CD4-positive, alpha-beta memory T cell (primary cell): ENCODE results near the gene EPS8L3. TPM values are rescaled to one million over a fixed set of nuclear protein-coding genes. Genes with fewer than 3 reads are reported as not detected.
A peak's percentile ranks its signal among the peaks of the same experiment; 100 is the strongest.

ENCODE experiments used
- CTCF ChIA-PET: fragments of 350-600 bp; sonication (Branson Sonifier 250); formaldehyde crosslinking; loops from one replicate; lab custom pipeline; 2021; ENCODE audit warnings: inconsistent platforms; ENCODE audit not compliant: partially characterized antibody; lab: Charles Lee
- POLR2A ChIA-PET: fragments of 350-600 bp; sonication (Branson Sonifier 250); formaldehyde crosslinking; loops from one replicate; lab custom pipeline; 2021; ENCODE audit not compliant: partially characterized antibody; lab: Charles Lee
- DNase-seq, 5 donors: peaks; one replicate each; pipeline versions ENCODE4 v3.0.0 to v3.0.0-alpha.2; 2020 to 2022; ENCODE audit warnings: mixed read lengths in 1 of 5
- H3K27ac ChIP-seq: one replicate; pipeline ENCODE4 v1.7.0; 2013; ENCODE audit warnings: low read depth, low read length
- H3K27me3 ChIP-seq: 2 replicates; pipeline ENCODE4 v1.7.0; 2013; ENCODE audit warnings: mild to moderate bottlenecking, low read length, moderate library complexity; ENCODE audit not compliant: insufficient read depth
- H3K36me3 ChIP-seq: 2 replicates; pipeline ENCODE4 v1.7.0; 2013; ENCODE audit warnings: mild to moderate bottlenecking, low read length, moderate library complexity; ENCODE audit not compliant: insufficient read depth
- H3K4me1 ChIP-seq: 2 replicates; pipeline ENCODE4 v1.7.0; 2013; ENCODE audit warnings: mild to moderate bottlenecking, low read length, moderate library complexity; ENCODE audit not compliant: insufficient read depth
- H3K4me3 ChIP-seq, 2 donors: one replicate each; pipeline ENCODE4 v1.7.0; 2013; ENCODE audit warnings: low read length in 2 of 2, mild to moderate bottlenecking in 1 of 2
- H3K9me3 ChIP-seq, 2 donors: one replicate each; pipeline ENCODE4 v1.7.0; 2013; ENCODE audit warnings: low read length in 2 of 2, control low read depth in 1 of 2; ENCODE audit not compliant: control insufficient read depth in 1 of 2
- H3K27ac Mint-ChIP-seq, 7 donors: one replicate each; pipeline ENCODE4 v1.8.0; 2020 to 2021; ENCODE audit warnings: mixed read lengths in 7 of 7, mild to moderate bottlenecking in 6 of 7, inconsistent platforms in 3 of 7, moderate library complexity in 3 of 7
- H3K27me3 Mint-ChIP-seq, 2 donors: one replicate each; pipeline ENCODE4 v1.8.0; 2020 to 2021; ENCODE audit warnings: mixed read lengths in 2 of 2
- H3K36me3 Mint-ChIP-seq, 2 donors: one replicate each; pipeline ENCODE4 v1.8.0; 2020 to 2021; ENCODE audit warnings: mixed read lengths in 2 of 2, inconsistent platforms in 1 of 2, mild to moderate bottlenecking in 1 of 2
- H3K4me1 Mint-ChIP-seq, 4 donors: one replicate each; pipeline ENCODE4 v1.8.0; 2020 to 2021; ENCODE audit warnings: mixed read lengths in 4 of 4, mild to moderate bottlenecking in 1 of 4
- H3K4me3 Mint-ChIP-seq, 8 donors: one replicate each; pipeline ENCODE4 v1.8.0; 2020 to 2021; ENCODE audit warnings: mixed read lengths in 8 of 8, mild to moderate bottlenecking in 7 of 8, moderate library complexity in 6 of 8, inconsistent platforms in 3 of 8
- H3K9me3 Mint-ChIP-seq, 8 donors: one replicate each; pipeline ENCODE4 v1.8.0; 2020 to 2021; ENCODE audit warnings: mixed read lengths in 8 of 8, mild to moderate bottlenecking in 5 of 8, inconsistent platforms in 3 of 8, moderate library complexity in 1 of 8
- intact Hi-C: fragments of 100-400 bp; cut with micrococcal nuclease; formaldehyde crosslinking; loops from one replicate; pipeline ENCODE4 v1.15.1; 2023
- polyA plus RNA-seq, 2 donors: library from polyadenylated mRNA; unstranded; fragments of 300-500 nt; fragmentation: Illumina TruSeq; gene quantifications; one replicate each; pipeline ENCODE4 v1.2.3, GENCODE V29; 2021
- total RNA-seq, 2 experiments: library from RNA; stranded (reverse); gene quantifications; one replicate each; pipeline ENCODE4 v1.2.3, GENCODE V29; 2021

Gene EPS8L3
- total and polyA plus RNA-seq, 4 experiments from 2014 or later: not detected

DNA sequence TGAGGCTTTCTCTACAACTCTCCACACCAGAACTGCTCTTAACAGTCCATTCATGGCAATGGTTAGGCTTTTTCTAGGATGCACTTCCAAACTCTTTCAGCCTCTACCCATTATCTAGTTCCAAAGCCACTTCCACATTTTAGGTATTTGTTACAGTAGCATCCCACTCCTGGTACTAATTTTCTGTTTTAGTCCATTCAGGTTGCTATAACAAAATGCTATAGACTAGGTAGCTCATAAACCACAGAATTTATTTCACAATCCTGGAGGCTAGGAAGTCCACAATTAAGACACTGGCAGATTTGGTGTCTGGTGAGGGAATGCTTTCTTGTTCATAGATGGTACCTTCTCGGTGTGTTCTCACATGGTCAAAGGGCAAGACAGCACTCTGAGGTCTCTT lies 17.3 kb upstream of the EPS8L3 start:
- CTCF ChIA-PET: interaction anchor here (4.4 to 27.8 kb wide), 3 partner anchors 10 to 201 kb away, joined by 23 to 864 read pairs (median 394); partner anchors contain the start of gene AHCYL1
- POLR2A ChIA-PET: interaction anchor here (1.4 to 1.8 kb wide), 2 partner anchors 10 to 204 kb away, joined by 5 to 8 read pairs; partner anchors contain the start of gene AHCYL1
- no peak overlapping the region for H3K4me3 ChIP-seq

GRCh38 chr1:109777980-109778625 lies 14.4 kb upstream of the EPS8L3 start:
- H3K27ac Mint-ChIP-seq: no peak overlapping the region
- peaks cover 0 to 3% of the 10 kb centered on the region in 2 donors for H3K27me3 Mint-ChIP-seq
- Histone ChIP-seq H3K27ac (no peak overlapping the region), H3K4me1 (peaks cover 6% of the 10 kb centered on the region), H3K4me3 (no peak overlapping the region), H3K36me3 (no peaks in the 10 kb centered on the region), H3K9me3 (peaks cover 0 to 4% of the 10 kb centered on the region in 2 donors), H3K27me3 (no peaks in the 10 kb centered on the region)
- no peak overlapping the region for H3K4me3 Mint-ChIP-seq
- ChIA-PET POLR2A (interaction anchor here (1.2 to 6.9 kb wide), 4 partner anchors 24 to 230 kb away, joined by 4 to 86 read pairs (median 6); partner anchors contain the start of genes AHCYL1, CSF1 and GNAI3), CTCF (interaction anchor here (0.8 to 27.8 kb wide), 18 partner anchors 11 to 233 kb away, joined by 3 to 864 read pairs (median 10); partner anchors contain the start of genes AHCYL1 and GNAI3)
- DNase-seq: no peak
- H3K36me3 Mint-ChIP-seq: peaks cover 0 to 4% of the 10 kb centered on the region in 2 donors
- peaks cover 0 to 14% (median 5%) of the 10 kb centered on the region in 8 donors for H3K9me3 Mint-ChIP-seq
- H3K4me1 Mint-ChIP-seq: peaks cover 9 to 17% (median 11%) of the 10 kb centered on the region in 4 donors
- intact Hi-C loops: loop anchor here (2.0 kb wide), 1 partner anchor 13 kb away; no protein-coding TSS in a partner anchor

More for the DNA sequence above, 17.3 kb upstream of the EPS8L3 start:
- Histone ChIP-seq H3K27me3 (no peaks in the 10 kb centered on the region), H3K36me3 (no peaks in the 10 kb centered on the region), H3K27ac (no peak overlapping the region), H3K4me1 (peaks cover 6% of the 10 kb centered on the region), H3K9me3 (peaks cover 0 to 4% of the 10 kb centered on the region in 2 donors)
- Mint-ChIP-seq H3K4me3 (no peak overlapping the region), H3K4me1 (peaks cover 5 to 16% (median 11%) of the 10 kb centered on the region in 4 donors), H3K27me3 (no peaks in the 10 kb centered on the region), H3K27ac (peak overlapping the region in 1 of 7 donors; percentile 0), H3K9me3 (peaks cover 0 to 14% (median 5%) of the 10 kb centered on the region in 8 donors), H3K36me3 (peaks cover 0 to 4% of the 10 kb centered on the region in 2 donors)
- intact Hi-C loops: no loop called here
- DNase-seq: no peak

DNA sequence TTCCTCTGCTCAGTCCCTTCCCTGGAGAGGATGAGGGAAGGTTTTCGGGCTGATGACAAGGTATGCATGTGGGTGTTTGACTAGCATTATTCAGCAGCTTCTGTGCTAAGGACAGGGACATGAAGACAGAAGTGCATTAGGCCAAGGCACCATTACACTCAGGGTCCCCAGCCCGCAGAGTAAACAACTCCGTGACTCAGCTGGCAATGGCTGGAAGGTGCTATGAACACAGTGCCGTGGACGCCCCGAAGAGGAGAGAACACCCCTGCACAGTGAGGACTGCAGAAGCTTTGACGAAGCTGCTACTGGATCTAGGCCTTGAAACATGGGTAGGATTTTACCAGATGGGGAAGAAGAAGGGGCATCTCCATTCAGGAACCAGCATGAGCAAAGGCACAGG lies 13.7 kb upstream of the EPS8L3 start:
- Histone ChIP-seq H3K27ac (no peak overlapping the region), H3K36me3 (no peaks in the 10 kb centered on the region), H3K4me3 (no peak overlapping the region), H3K27me3 (no peaks in the 10 kb centered on the region), H3K4me1 (peaks cover 6% of the 10 kb centered on the region), H3K9me3 (peaks cover 0 to 4% of the 10 kb centered on the region in 2 donors)
- intact Hi-C loops: loop anchor here (2.0 kb wide), 1 partner anchor 13 kb away; no protein-coding TSS in a partner anchor
- no peak overlapping the region for H3K4me3 Mint-ChIP-seq
- peak overlapping the region in 1 of 7 donors; percentile 55 for H3K27ac Mint-ChIP-seq
- H3K36me3 Mint-ChIP-seq: peaks cover 0 to 4% of the 10 kb centered on the region in 2 donors
- ChIA-PET POLR2A (interaction anchor here (0.7 to 6.9 kb wide), 10 partner anchors 9 to 231 kb away, joined by 3 to 86 read pairs (median 6); partner anchors contain the start of genes AHCYL1, CSF1 and GNAI3), CTCF (interaction anchor here (0.8 to 27.8 kb wide), 35 partner anchors 9 to 258 kb away, joined by 3 to 864 read pairs (median 4); partner anchors contain the start of genes AHCYL1, EPS8L3, GNAI3 and STRIP1)
- H3K4me1 Mint-ChIP-seq: peaks cover 9 to 17% (median 11%) of the 10 kb centered on the region in 4 donors
- peaks cover 0 to 3% of the 10 kb centered on the region in 2 donors for H3K27me3 Mint-ChIP-seq
- no peak for DNase-seq
- H3K9me3 Mint-ChIP-seq: peaks cover 0 to 14% (median 5%) of the 10 kb centered on the region in 8 donors

GRCh38 chr1:109776911-109777310 lies 13.2 kb upstream of the EPS8L3 start:
- Histone ChIP-seq H3K4me1 (peaks cover 6% of the 10 kb centered on the region), H3K36me3 (no peaks in the 10 kb centered on the region), H3K27ac (no peak overlapping the region), H3K27me3 (no peaks in the 10 kb centered on the region), H3K9me3 (peaks cover 0 to 4% of the 10 kb centered on the region in 2 donors), H3K4me3 (no peak overlapping the region)
- Mint-ChIP-seq H3K27ac (peak overlapping the region in 4 of 7 donors; percentile 42 to 89 (median 66)), H3K4me3 (no peak overlapping the region), H3K36me3 (peaks cover 0 to 4% of the 10 kb centered on the region in 2 donors), H3K9me3 (peaks cover 0 to 14% (median 5%) of the 10 kb centered on the region in 8 donors), H3K4me1 (peaks cover 9 to 21% (median 11%) of the 10 kb centered on the region in 4 donors), H3K27me3 (peaks cover 0 to 3% of the 10 kb centered on the region in 2 donors)
- POLR2A ChIA-PET: interaction anchor here (0.7 to 6.9 kb wide), 10 partner anchors 9 to 231 kb away, joined by 3 to 86 read pairs (median 6); partner anchors contain the start of genes AHCYL1, CSF1 and GNAI3
- intact Hi-C loops: loop anchor here (1.0 to 2.0 kb wide), 2 partner anchors 14 to 207 kb away; partner anchors contain the start of gene AHCYL1
- peak; percentile 69 to 78 (median 73) for DNase-seq
- CTCF ChIA-PET: interaction anchor here (0.7 to 27.8 kb wide), 38 partner anchors 9 to 258 kb away, joined by 3 to 864 read pairs (median 3); partner anchors contain the start of genes AHCYL1, EPS8L3, GNAI3 and STRIP1

DNA sequence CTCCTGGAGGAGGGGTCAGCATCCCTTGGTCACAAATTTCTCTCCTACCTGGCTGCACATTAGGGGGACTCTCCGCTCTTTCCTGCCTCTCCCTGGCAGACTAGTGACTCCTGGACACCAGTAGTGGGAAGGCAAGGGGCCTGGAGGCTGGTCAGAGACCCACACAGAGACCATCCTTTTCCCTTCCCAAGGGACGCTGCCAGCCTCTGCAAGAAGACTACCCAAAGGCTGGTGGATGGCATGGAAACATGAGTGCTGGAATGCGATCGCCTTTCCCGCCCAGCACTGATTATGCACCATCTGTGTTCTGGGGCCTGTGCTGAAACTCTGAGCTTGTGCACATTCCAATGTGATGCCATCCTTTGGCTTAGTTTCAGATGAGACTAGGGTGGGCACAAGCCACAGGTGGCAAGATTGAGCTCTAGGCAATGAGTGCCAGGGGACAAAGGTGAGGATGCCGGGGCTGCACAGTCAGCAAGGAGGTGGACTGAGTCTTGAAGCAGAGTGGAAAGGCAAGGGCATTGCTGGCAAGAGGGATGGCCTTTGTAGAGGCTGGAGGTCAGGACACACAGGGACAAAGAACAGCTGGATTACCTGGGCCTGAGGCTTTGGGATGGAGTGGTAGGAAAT lies 12.6 kb upstream of the EPS8L3 start:
- Histone ChIP-seq H3K4me3 (no peak overlapping the region), H3K4me1 (peaks cover 6% of the 10 kb centered on the region), H3K9me3 (peaks cover 0 to 4% of the 10 kb centered on the region in 2 donors), H3K27me3 (no peaks in the 10 kb centered on the region), H3K36me3 (no peaks in the 10 kb centered on the region), H3K27ac (no peak overlapping the region)
- H3K36me3 Mint-ChIP-seq: peaks cover 0 to 4% of the 10 kb centered on the region in 2 donors
- peaks cover 0 to 3% of the 10 kb centered on the region in 2 donors for H3K27me3 Mint-ChIP-seq
- no peak overlapping the region for H3K4me3 Mint-ChIP-seq
- ChIA-PET CTCF (interaction anchor here (0.7 to 27.8 kb wide), 33 partner anchors 8 to 259 kb away, joined by 3 to 864 read pairs (median 4); partner anchors contain the start of genes AHCYL1, EPS8L3, GNAI3 and STRIP1), POLR2A (interaction anchor here (1.0 to 6.9 kb wide), 9 partner anchors 12 to 230 kb away, joined by 3 to 86 read pairs (median 7); partner anchors contain the start of genes AHCYL1, CSF1 and GNAI3)
- intact Hi-C loops: loop anchor here (1.0 to 2.0 kb wide), 2 partner anchors 14 to 208 kb away; partner anchors contain the start of gene AHCYL1
- peaks cover 9 to 21% (median 11%) of the 10 kb centered on the region in 4 donors for H3K4me1 Mint-ChIP-seq
- DNase-seq: no peak
- peaks cover 0 to 9% (median 5%) of the 10 kb centered on the region in 8 donors for H3K9me3 Mint-ChIP-seq
- H3K27ac Mint-ChIP-seq: peak overlapping the region in 2 of 7 donors; percentile 42 to 77

DNA sequence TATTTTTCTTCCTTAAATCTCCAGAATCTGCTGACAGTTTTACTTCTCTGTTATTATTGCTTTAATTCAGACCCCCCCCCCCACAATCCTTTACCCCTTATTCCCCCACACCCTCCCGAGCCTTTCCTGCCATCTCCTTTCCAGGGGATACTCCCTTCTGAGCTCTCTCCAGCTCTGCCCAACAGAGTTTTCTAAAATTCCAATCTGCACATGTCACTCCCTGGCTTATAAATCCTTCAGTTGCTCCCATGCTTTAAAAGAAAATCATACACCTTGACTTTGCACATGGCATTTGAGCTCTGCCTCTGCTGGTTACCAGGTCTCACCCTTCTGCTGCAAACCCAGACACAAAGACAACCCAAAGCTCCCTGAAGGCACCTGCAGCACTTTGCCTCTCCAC lies 11.7 kb upstream of the EPS8L3 start:
- no peak overlapping the region for H3K4me3 Mint-ChIP-seq
- no peak for DNase-seq
- ChIA-PET CTCF (interaction anchor here (0.9 to 27.8 kb wide), 17 partner anchors 10 to 248 kb away, joined by 3 to 864 read pairs (median 18); partner anchors contain the start of genes AHCYL1, GNAI3 and GSTM2), POLR2A (interaction anchor here (1.3 to 6.9 kb wide), 4 partner anchors 135 to 229 kb away, joined by 4 to 86 read pairs (median 16); partner anchors contain the start of genes AHCYL1 and GNAI3)
- no peaks in the 10 kb centered on the region for H3K36me3 ChIP-seq
- peaks cover 0 to 2% (median under 1%) of the 10 kb centered on the region in 8 donors for H3K9me3 Mint-ChIP-seq
- H3K4me1 ChIP-seq: peaks cover 6% of the 10 kb centered on the region
- no peaks in the 10 kb centered on the region for H3K36me3 Mint-ChIP-seq
- H3K4me1 Mint-ChIP-seq: peaks cover 9 to 21% (median 10%) of the 10 kb centered on the region in 4 donors
- no peak overlapping the region for H3K27ac Mint-ChIP-seq
- intact Hi-C loops: no loop called here
- H3K27ac ChIP-seq: no peak overlapping the region
- no peaks in the 10 kb centered on the region for H3K9me3 ChIP-seq
- no peak overlapping the region for H3K4me3 ChIP-seq
- peaks cover 0 to 3% of the 10 kb centered on the region in 2 donors for H3K27me3 Mint-ChIP-seq
- H3K27me3 ChIP-seq: no peaks in the 10 kb centered on the region
